ENCODE measurements around the gene GPRC5C.

GRCh38 chr17:74437702-74438101 lies 5.8 kb downstream of the GPRC5C start:
- TF ChIP-seq EP300 (IDR thresholded peaks at IDR 0.05) = no peak
- TF ChIP-seq CTCF (IDR thresholded peaks at IDR 0.05) = peak in 2 of 4 experiments; percentile 33 to 47
- no peak for TF ChIP-seq POLR2AphosphoS5 (IDR thresholded peaks at IDR 0.05)
- no peak for TF ChIP-seq POLR2A (IDR thresholded peaks at IDR 0.05)
